Measurements from ENCODE around the gene ABCA4. TPM values are rescaled to one million over a fixed set of nuclear protein-coding genes. Genes with fewer than 3 reads are reported as not detected.

Gene ABCA4
- total and polyA plus RNA-seq, 2 of the 8 experiments (the other 6 are each of a cell fraction or from before 2014, with no cell fraction given), result 0.06 TPM; not detected in 1

- Histone ChIP-seq H3K4me1 (replicated peaks in 1 of 4; ENCODE audit: control insufficient read depth in 3 of 4, insufficient read depth in 4 of 4, low read length in 3 of 4) (peaks cover 0 to 4% (median 1%) of the 10 kb centered on the region in 4 experiments; a peak in 2 of 7 replicates), H4K8ac (ENCODE audit: extremely low read depth, insufficient read depth, low read length) (no peak overlapping the region), H3K36me3 (ENCODE audit: control insufficient read depth in 2 of 4, insufficient read depth in 4 of 4, low read length in 3 of 4) (no peaks in the 10 kb centered on the region), H3K9me3 (ENCODE audit: insufficient read depth in 2 of 2, low read depth in 1 of 2, low read length in 1 of 2) (no peaks in the 10 kb centered on the region), H3K18ac (ENCODE audit: extremely low read depth, low read length) (no peak overlapping the region), H3K27ac (ENCODE audit: low read depth, low read length) (no peak overlapping the region), H4K20me1 (replicated peaks in 1 of 2; ENCODE audit: control insufficient read depth in 1 of 2, insufficient read depth in 2 of 2, low read length in 2 of 2) (no peaks in the 10 kb centered on the region), H4K91ac (replicated peaks; ENCODE audit: insufficient read length, low read length) (no peak overlapping the region), H3K56ac (replicated peaks; ENCODE audit: insufficient read length, low read depth, low read length) (no peak overlapping the region), H2BK15ac (ENCODE audit: low read length) (no peak overlapping the region), H2AFZ (ENCODE audit: low read length) (no peak overlapping the region), H2BK120ac (replicated peaks; ENCODE audit: low read depth, low read length) (no peak overlapping the region), H3K4ac (replicated peaks; ENCODE audit: insufficient read length, low read depth, low read length) (no peak overlapping the region), H2AK5ac (ENCODE audit: low read depth, low read length) (no peak overlapping the region), H3K79me2 (ENCODE audit: control insufficient read depth in 1 of 2, insufficient read depth in 2 of 2, low read length in 2 of 2) (no peaks in the 10 kb centered on the region), H3K4me3 (ENCODE audit: extremely low read depth in 1 of 4, insufficient read depth in 2 of 4, low read depth in 3 of 4, low read length in 4 of 4) (no peak overlapping the region), H3K4me2 (ENCODE audit: insufficient read depth in 1 of 2, low read depth in 2 of 2, low read length in 2 of 2) (no peak overlapping the region), H2BK20ac (ENCODE audit: low read length) (no peak overlapping the region), H3K9ac (replicated peaks in 1 of 4; ENCODE audit: extremely low read depth in 1 of 4, low read depth in 3 of 4, low read length in 3 of 4) (no peak overlapping the region), H3K79me1 (ENCODE audit: low read depth, low read length) (no peaks in the 10 kb centered on the region), H4K5ac (ENCODE audit: insufficient read length, low read depth, low read length) (no peak overlapping the region), H2BK12ac (ENCODE audit: low read depth, low read length) (no peak overlapping the region), H3K23ac (ENCODE audit: insufficient read length) (no peak overlapping the region), H3K23me2 (ENCODE audit: low read depth, low read length) (no peaks in the 10 kb centered on the region), H2BK5ac (ENCODE audit: low read depth, low read length) (no peak overlapping the region), H3K27me3 (replicated peaks in 1 of 4; ENCODE audit: control insufficient read depth in 3 of 4, extremely low read depth in 1 of 4, insufficient read depth in 3 of 4, low read length in 3 of 4) (no peaks in the 10 kb centered on the region), H3K14ac (ENCODE audit: insufficient read length) (no peak overlapping the region)
- no peak for DNase-seq (ENCODE audit: low read depth in 1 of 2, low spot score in 2 of 2)
- TF ChIP-seq SIRT6 (IDR thresholded peaks at IDR 0.05; ENCODE audit: low read length), result no peak
- TF ChIP-seq CBX8 (IDR thresholded peaks at IDR 0.05; ENCODE audit: borderline replicate concordance, low read depth, low read length), result no peak
- no peak for TF ChIP-seq SIX5 (IDR thresholded peaks at IDR 0.05; ENCODE audit: low read depth, low read length)
- WGBS, 2 experiments (ENCODE audit: extremely low coverage in 1 of 2, insufficient coverage in 1 of 2, insufficient read length in 1 of 2, insufficient replicate concordance in 2 of 2, low coverage in 1 of 2, low lambda C conversion rate in 2 of 2, missing lambda C conversion rate in 1 of 2), result 100% methylated on average over 1 of the region's 1 CpG; no CpG with 5 or more reads in 1 of the 2 experiments
- CTCF ChIA-PET (ENCODE audit: partially characterized antibody), result interaction anchor here (0.8 to 1.4 kb wide), 2 partner anchors 8 to 116 kb away, joined by 3 to 4 read pairs; no protein-coding TSS in a partner anchor
- FAIRE-seq, result no peak
- POLR2A ChIA-PET (ENCODE audit: partially characterized antibody), result no interaction called here
These were observed 21.1 kb upstream of the ABCA4 start for GRCh38 chr1:94142022-94142421.
